Measurements from ENCODE around the gene CNOT4.

The CNOT4 gene

DNA sequence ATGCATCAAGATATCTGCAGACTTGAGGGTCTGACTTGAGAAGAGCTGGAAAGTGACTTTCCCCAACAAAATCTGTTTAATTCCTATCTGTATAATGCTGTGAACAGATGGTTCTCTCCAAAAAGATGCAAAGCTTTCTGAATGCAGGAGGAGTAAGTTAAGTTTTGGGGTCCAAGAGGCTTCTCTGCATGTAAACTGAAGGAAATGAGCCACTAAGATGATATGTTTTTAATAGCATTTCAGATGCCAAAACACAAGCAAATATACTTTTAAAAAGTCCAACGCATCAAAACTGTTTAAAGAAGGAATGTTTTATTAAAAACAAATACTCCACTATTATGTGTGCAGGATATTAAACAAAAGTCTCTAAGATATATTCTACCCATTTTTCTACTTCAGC lies 139.2 kb downstream of the CNOT4 start (continued):
- no peak for TF ChIP-seq BACH2 (CRISPR knock-in tag; IDR thresholded peaks at IDR 0.05; ENCODE audit: borderline replicate concordance)

- ATAC-seq, result no peak
- TF ChIP-seq ESRRG (CRISPR knock-in tag; IDR thresholded peaks at IDR 0.05) (no peak), CREB5 (CRISPR knock-in tag; IDR thresholded peaks at IDR 0.05; ENCODE audit: low read depth) (no peak), ARNTL (CRISPR knock-in tag; IDR thresholded peaks at IDR 0.05; ENCODE audit: borderline replicate concordance, low read depth) (no peak), TOX (CRISPR knock-in tag; IDR thresholded peaks at IDR 0.05; ENCODE audit: borderline replicate concordance) (no peak), ZNF8 (CRISPR knock-in tag; IDR thresholded peaks at IDR 0.05) (no peak)
Observed at GRCh38 chr7:135369405-135369804, 140.5 kb downstream of the CNOT4 start.

- ATAC-seq, result no peak
- TF ChIP-seq ISL1 (CRISPR knock-in tag; IDR thresholded peaks at IDR 0.05), result no peak
- TF ChIP-seq BACH2 (CRISPR knock-in tag; IDR thresholded peaks at IDR 0.05; ENCODE audit: borderline replicate concordance), result no peak
- TF ChIP-seq RARB (CRISPR knock-in tag; IDR thresholded peaks at IDR 0.05), result no peak
- TF ChIP-seq OSR1 (CRISPR knock-in tag; IDR thresholded peaks at IDR 0.05), result no peak
- no peak for TF ChIP-seq ZFP3 (CRISPR knock-in tag; IDR thresholded peaks at IDR 0.05)
- no peak for TF ChIP-seq SNAI2 (CRISPR knock-in tag; IDR thresholded peaks at IDR 0.05)
- TF ChIP-seq ZNF8 (CRISPR knock-in tag; IDR thresholded peaks at IDR 0.05), result no peak
Observed at GRCh38 chr7:135368416-135369186, 141.3 kb downstream of the CNOT4 start.

DNA sequence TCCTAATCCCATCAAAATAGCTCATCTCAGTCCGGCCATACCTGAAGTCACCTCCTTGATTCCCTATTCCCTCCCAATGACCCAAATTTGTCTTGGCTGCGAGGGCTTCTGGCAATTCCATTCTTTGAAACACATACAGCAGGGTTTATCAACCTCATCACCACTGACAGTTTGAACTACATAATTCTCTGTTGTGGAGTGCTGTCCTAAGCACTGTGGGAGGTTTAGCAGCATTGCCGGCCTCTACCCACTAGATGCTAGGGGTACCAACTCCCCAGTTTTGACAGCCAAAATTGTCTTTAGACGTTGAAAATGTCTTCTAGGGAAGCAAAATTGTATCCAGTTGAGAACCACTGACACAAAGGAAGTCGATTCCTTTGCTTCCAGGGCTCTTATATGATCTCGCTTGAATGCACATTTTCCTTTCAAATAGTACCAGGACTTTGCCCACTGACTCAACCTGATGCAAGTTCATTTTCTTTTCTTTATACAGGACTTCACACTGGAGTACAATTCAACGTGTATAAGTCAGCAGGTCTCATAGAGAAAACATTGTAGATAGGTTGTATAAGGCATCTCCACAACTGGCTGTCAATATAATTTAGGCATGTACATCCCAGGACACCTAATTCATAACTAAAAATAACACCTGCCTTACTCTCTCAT lies 142.9 kb downstream of the CNOT4 start:
- TF ChIP-seq TOX (CRISPR knock-in tag; IDR thresholded peaks at IDR 0.05; ENCODE audit: borderline replicate concordance), result no peak
- TF ChIP-seq PATZ1 (CRISPR knock-in tag; IDR thresholded peaks at IDR 0.05; ENCODE audit: borderline replicate concordance), result no peak
- TF ChIP-seq, protein P1, sequence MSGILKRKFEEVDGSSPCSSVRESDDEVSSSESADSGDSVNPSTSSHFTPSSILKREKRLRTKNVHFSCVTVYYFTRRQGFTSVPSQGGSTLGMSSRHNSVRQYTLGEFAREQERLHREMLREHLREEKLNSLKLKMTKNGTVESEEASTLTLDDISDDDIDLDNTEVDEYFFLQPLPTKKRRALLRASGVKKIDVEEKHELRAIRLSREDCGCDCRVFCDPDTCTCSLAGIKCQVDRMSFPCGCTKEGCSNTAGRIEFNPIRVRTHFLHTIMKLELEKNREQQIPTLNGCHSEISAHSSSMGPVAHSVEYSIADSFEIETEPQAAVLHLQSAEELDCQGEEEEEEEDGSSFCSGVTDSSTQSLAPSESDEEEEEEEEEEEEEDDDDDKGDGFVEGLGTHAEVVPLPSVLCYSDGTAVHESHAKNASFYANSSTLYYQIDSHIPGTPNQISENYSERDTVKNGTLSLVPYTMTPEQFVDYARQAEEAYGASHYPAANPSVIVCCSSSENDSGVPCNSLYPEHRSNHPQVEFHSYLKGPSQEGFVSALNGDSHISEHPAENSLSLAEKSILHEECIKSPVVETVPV (CRISPR knock-in tag; IDR thresholded peaks at IDR 0.05), result no peak
- no peak for TF ChIP-seq ZC3H10 (CRISPR knock-in tag; IDR thresholded peaks at IDR 0.05)
- TF ChIP-seq CREB5 (CRISPR knock-in tag; IDR thresholded peaks at IDR 0.05; ENCODE audit: low read depth), result no peak
- TF ChIP-seq OSR1 (CRISPR knock-in tag; IDR thresholded peaks at IDR 0.05), result no peak
- no peak for TF ChIP-seq CSDC2 (CRISPR knock-in tag; IDR thresholded peaks at IDR 0.05)
- no peak for TF ChIP-seq PPARA (CRISPR knock-in tag; IDR thresholded peaks at IDR 0.05; ENCODE audit: borderline replicate concordance)
- TF ChIP-seq BACH2 (CRISPR knock-in tag; IDR thresholded peaks at IDR 0.05; ENCODE audit: borderline replicate concordance), result no peak
- no peak for TF ChIP-seq ZFP3 (CRISPR knock-in tag; IDR thresholded peaks at IDR 0.05)
- TF ChIP-seq GLIS3 (CRISPR knock-in tag; IDR thresholded peaks at IDR 0.05), result no peak
- TF ChIP-seq ARNTL (CRISPR knock-in tag; IDR thresholded peaks at IDR 0.05; ENCODE audit: borderline replicate concordance, low read depth), result no peak
- no peak for TF ChIP-seq ZNF8 (CRISPR knock-in tag; IDR thresholded peaks at IDR 0.05)
- no peak for ATAC-seq

GRCh38 chr7:135365721-135366120 lies 144.2 kb downstream of the CNOT4 start:
- no peak for ATAC-seq
- no peak for TF ChIP-seq CSDC2 (CRISPR knock-in tag; IDR thresholded peaks at IDR 0.05)
- TF ChIP-seq, protein P2, sequence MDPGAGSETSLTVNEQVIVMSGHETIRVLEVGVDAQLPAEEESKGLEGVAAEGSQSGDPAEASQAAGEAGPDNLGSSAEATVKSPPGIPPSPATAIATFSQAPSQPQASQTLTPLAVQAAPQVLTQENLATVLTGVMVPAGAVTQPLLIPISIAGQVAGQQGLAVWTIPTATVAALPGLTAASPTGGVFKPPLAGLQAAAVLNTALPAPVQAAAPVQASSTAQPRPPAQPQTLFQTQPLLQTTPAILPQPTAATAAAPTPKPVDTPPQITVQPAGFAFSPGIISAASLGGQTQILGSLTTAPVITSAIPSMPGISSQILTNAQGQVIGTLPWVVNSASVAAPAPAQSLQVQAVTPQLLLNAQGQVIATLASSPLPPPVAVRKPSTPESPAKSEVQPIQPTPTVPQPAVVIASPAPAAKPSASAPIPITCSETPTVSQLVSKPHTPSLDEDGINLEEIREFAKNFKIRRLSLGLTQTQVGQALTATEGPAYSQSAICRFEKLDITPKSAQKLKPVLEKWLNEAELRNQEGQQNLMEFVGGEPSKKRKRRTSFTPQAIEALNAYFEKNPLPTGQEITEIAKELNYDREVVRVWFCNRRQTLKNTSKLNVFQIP (CRISPR knock-in tag; IDR thresholded peaks at IDR 0.05; ENCODE audit: borderline replicate concordance, low read depth), result no peak
